ENCODE results near the gene TUT1. TPM values are rescaled to one million over a fixed set of nuclear protein-coding genes. Genes with fewer than 3 reads are reported as not detected.
A peak's percentile ranks its signal among the peaks of the same experiment; 100 is the strongest.

TUT1 gene
- total RNA-seq, 1 experiment from 2014 or later, result 20.7 TPM

DNA sequence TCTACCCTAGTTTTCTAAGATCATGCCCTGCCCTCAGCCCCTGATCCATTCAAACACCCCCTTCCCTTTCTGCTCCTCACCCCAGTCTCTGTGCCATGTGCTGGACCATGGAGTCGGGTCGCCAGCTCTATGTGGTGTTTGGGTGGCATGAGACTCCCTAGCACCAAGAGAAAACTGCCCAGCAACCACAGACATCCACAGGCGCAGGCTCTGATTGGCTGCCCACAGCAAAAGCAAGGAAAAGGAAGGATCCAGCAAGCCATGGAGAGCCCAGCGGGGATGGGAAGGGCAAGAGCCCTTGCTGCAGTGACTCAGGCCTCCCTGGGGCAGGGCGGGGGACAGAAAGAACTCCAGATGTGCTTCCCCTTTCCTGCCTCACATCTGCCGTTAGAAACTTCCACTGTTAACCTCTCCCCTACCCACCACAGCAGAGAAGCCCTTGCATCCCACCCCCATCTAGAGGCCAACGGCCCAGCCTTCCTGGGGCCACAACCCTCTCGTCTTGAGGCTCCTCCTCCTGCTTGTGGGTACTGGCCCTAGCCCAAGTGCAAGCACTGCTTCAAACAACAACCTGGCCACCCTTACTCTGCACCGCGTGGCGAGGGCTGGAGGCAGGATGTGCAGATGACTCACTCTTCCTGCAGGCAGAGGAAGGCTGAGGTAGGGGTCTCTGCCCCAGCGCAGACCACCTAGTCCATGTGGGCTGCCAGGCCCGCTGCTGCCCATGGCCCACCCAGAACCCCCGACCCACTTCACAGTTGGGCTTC lies 35.0 kb downstream of the TUT1 start:
- no peak overlapping the region for H2AK5ac ChIP-seq (ENCODE audit: insufficient read length, low read length)
- H2AFZ ChIP-seq (ENCODE audit: low read length), result no peak overlapping the region
- DNase-seq, result peak; percentile 90
- no peak overlapping the region for H4K5ac ChIP-seq (ENCODE audit: insufficient read length, low read depth, low read length)
- peaks cover 30 to 60% (median 45%) of the 10 kb centered on the region in 3 experiments for H3K36me3 Mint-ChIP-seq (ENCODE audit: insufficient read depth in 1 of 3, low read depth in 3 of 3)
- no CpG with 5 or more reads among the region's 14 CpGs for WGBS (ENCODE audit: extremely low coverage, insufficient read length, low lambda C conversion rate)
- TF ChIP-seq, protein P1, sequence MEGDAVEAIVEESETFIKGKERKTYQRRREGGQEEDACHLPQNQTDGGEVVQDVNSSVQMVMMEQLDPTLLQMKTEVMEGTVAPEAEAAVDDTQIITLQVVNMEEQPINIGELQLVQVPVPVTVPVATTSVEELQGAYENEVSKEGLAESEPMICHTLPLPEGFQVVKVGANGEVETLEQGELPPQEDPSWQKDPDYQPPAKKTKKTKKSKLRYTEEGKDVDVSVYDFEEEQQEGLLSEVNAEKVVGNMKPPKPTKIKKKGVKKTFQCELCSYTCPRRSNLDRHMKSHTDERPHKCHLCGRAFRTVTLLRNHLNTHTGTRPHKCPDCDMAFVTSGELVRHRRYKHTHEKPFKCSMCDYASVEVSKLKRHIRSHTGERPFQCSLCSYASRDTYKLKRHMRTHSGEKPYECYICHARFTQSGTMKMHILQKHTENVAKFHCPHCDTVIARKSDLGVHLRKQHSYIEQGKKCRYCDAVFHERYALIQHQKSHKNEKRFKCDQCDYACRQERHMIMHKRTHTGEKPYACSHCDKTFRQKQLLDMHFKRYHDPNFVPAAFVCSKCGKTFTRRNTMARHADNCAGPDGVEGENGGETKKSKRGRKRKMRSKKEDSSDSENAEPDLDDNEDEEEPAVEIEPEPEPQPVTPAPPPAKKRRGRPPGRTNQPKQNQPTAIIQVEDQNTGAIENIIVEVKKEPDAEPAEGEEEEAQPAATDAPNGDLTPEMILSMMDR (conservative IDR thresholded peaks at IDR 0.05), result no peak
- no peak overlapping the region for H3K23ac ChIP-seq (ENCODE audit: insufficient read length, low read depth, low read length)
- H3K27me3 ChIP-seq (ENCODE audit: insufficient read depth, low read length), result no peaks in the 10 kb centered on the region
- no peak overlapping the region for H4K8ac ChIP-seq (replicated peaks; ENCODE audit: insufficient read length, low read depth, low read length)
- H3K9ac ChIP-seq (ENCODE audit: extremely low read depth, insufficient read length, low read length), result no peak overlapping the region
- no peak overlapping the region for H2BK120ac ChIP-seq (ENCODE audit: low read depth, low read length, poor library complexity, severe bottlenecking)
- H3K79me2 ChIP-seq (ENCODE audit: insufficient read depth, low read length), result no peaks in the 10 kb centered on the region
- H3K4me3 Mint-ChIP-seq, result peak overlapping the region; percentile 2 to 51; a peak in 2 of 5 replicates
- H3K27ac Mint-ChIP-seq, result peak overlapping the region; percentile 93 to 98 (median 96)
- no peaks in the 10 kb centered on the region for H3K79me1 ChIP-seq (ENCODE audit: insufficient read depth, low read depth, low read length, poor library complexity, severe bottlenecking)
- no peaks in the 10 kb centered on the region for H3K9me3 ChIP-seq (ENCODE audit: control insufficient read depth, low read depth, low read length)
- peaks cover 3% of the 10 kb centered on the region for H3K27me3 Mint-ChIP-seq (ENCODE audit: low read depth)
- H3T11ph ChIP-seq (ENCODE audit: low read length), result no peak overlapping the region
- H2BK12ac ChIP-seq (ENCODE audit: insufficient read length, low read depth, low read length), result peak overlapping the region; percentile 42
- H2BK5ac ChIP-seq (ENCODE audit: insufficient read length, low read length), result no peak overlapping the region
- peaks cover 73 to 80% of the 10 kb centered on the region in 2 experiments for H3K4me1 Mint-ChIP-seq
- peaks cover 2% of the 10 kb centered on the region for H4K20me1 ChIP-seq (ENCODE audit: control insufficient read depth, insufficient read depth, insufficient read length)
- H2BK15ac ChIP-seq (ENCODE audit: low read depth, low read length), result no peak overlapping the region
- H3K4ac ChIP-seq (ENCODE audit: low read depth, low read length), result no peak overlapping the region
- no peak overlapping the region for H2BK20ac ChIP-seq (ENCODE audit: low read depth, low read length, poor library complexity, severe bottlenecking)
- no peak overlapping the region for H3K4me2 ChIP-seq (ENCODE audit: insufficient read depth, insufficient read length, low read length)
- peak overlapping the region; percentile 4 for H3K27ac ChIP-seq (ENCODE audit: insufficient read length, low read depth, low read length)
- H3K56ac ChIP-seq (ENCODE audit: insufficient read length, low read depth, low read length), result no peak overlapping the region
- peaks cover 24% of the 10 kb centered on the region; the same call in 1 of the 2 replicates for H3K4me1 ChIP-seq (ENCODE audit: insufficient read depth, low read length)
- no peaks in the 10 kb centered on the region; a peak in 1 of 5 replicates for H3K9me3 Mint-ChIP-seq
- H3K14ac ChIP-seq (ENCODE audit: insufficient read depth, low read length), result 0 out of 2 replicates have a peak overlapping the region, but pooled peaks have one; percentile 27
- H4K91ac ChIP-seq (ENCODE audit: insufficient read length, low read depth, low read length), result no peak overlapping the region
- peak overlapping the region; percentile 43 for H3K18ac ChIP-seq (ENCODE audit: insufficient read length, low read depth, low read length)
- no peaks in the 10 kb centered on the region for H3K23me2 ChIP-seq (ENCODE audit: insufficient read length, low read depth, low read length, poor library complexity, severe bottlenecking)

Measured in H9 (cell line).